ENCODE measurements around the gene PTPRN2.
"Not testable (repeated sequence)": the region's sequence is repeated elsewhere in the genome, so short reads cannot be mapped to it uniquely, and the experiment has no call there.

Gene PTPRN2

DNA sequence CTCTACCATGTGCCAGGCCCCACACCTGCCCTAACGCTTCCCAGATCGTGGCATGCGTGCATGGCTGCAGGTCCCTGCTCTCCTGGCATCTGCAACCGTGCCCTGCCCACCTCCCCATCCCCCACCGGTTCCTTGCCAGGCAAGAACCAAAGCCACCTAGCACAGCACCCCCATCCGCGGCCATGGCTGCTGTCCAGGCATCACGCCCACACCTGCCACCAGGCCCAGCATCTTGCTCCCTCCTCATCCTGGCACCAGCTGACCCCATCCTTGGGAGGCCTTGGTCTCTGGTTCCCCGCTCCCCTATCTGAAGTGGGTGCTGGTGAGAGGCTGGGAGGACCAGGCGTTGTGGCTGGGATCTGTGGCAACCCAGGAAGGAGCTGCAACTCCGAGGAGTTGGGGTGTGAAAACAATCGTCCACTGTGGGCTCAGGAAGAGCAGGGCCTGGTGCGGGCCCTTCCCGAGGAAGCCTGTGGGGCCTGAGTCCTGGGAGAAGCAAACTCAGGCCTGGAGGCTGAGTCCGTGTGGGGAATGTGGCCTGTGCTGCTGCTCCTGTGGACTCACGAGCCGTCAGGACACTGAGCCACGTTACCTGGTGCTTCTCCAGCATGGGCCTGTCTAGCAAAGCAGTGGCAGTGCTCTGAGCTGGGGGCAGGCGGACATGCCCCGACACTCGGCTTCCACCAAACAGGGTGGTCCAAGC lies 833.8 kb downstream of the PTPRN2 start:
- no peak for DNase-seq

DNA sequence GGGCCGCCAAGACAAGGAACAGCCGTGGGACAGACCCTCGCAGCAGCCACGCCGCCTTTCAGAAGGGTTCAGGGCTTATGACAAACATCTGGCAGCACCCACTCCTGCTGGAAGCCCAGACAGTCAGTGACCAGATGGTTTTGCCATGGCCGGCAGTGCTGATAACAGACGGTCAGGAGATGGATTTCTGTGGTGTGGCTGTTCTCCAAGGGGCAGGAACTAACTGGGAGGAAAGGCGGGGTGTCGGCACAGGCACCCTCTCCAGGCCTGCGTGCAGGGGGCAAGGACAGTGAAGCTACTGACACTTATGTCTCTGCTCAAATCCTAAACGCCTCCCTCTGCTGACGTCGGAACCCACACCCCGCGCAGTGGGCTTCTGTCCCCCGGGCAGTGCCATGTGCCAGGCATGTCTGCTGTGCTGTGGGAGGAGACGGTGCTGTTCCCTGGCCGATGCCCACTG lies 834.8 kb downstream of the PTPRN2 start:
- no peak for DNase-seq

DNA sequence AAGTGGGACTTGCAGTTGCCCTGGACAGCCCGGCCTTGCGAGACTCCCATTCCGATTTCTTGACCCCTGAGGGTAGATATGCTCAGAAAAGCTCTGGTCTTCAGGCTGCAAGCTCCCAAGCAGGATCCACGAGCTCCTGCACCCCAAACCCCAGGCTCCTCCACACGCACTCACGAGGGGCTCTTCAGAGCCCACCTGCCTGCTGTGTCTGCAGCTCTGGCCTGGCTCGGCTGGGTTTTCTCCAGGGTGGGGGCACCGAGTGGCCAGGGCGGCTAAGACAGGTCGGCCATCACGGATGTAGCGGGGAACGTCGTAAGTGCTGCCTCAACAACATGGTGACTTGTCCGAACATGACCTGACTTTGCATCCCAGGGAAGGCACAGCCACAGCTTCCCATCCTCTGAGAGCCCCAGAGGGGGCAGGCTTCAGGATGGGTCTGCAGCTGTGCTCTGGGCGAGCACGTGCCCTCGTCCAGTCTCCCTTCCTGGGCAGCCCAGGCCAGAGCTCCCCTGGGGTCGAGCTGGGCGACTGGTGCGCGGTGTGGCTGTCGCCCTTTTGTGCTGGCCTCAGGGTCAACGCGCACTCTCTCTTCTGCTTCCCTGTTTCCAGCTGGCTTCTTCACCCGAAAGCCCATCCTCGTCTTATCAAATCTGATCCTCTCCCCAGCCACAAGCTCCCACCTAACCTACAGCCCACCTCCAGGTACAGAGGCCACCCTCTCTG lies 835.5 kb downstream of the PTPRN2 start:
- no peak for DNase-seq

DNA sequence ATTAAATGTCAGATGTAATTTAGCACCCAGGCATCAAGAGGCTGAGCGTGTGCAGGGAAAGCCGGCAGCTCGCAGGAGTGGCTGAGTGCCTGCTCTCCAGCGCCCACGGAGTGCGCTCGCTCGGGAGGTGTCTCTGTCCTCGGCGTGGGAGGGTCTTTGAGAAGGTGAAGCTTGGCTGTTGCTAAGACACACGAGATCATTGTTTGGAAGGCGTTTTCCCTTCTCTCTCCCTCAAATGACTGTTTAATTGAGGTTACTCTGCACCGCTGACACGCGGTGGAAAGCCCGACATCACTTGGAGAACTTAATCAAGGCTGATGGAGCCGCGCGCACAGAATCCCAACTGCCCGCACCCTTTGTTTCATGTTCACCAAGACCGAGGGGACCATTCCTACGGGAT lies 836.2 kb downstream of the PTPRN2 start:
- no peak for DNase-seq

DNA sequence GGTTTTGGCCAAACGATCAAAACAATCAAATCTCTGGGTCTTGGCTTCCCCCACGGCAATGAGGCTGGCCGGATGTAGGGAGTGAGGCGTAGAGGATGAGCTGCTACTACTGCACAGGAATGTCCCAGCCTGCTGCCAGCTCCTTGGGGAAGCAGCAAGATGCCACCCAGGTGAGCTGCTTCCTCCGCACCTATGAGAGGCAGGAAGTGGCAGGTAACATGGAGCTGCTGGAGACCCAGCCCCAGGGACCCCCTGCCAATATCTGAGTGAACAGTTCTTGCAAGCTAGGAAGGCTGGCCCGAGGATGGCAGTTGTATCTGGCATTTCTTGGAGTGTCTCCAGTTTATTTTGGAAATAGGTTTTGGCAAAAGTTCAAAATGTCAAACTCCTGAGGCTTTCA lies 837.3 kb downstream of the PTPRN2 start:
- no peak for DNase-seq

DNA sequence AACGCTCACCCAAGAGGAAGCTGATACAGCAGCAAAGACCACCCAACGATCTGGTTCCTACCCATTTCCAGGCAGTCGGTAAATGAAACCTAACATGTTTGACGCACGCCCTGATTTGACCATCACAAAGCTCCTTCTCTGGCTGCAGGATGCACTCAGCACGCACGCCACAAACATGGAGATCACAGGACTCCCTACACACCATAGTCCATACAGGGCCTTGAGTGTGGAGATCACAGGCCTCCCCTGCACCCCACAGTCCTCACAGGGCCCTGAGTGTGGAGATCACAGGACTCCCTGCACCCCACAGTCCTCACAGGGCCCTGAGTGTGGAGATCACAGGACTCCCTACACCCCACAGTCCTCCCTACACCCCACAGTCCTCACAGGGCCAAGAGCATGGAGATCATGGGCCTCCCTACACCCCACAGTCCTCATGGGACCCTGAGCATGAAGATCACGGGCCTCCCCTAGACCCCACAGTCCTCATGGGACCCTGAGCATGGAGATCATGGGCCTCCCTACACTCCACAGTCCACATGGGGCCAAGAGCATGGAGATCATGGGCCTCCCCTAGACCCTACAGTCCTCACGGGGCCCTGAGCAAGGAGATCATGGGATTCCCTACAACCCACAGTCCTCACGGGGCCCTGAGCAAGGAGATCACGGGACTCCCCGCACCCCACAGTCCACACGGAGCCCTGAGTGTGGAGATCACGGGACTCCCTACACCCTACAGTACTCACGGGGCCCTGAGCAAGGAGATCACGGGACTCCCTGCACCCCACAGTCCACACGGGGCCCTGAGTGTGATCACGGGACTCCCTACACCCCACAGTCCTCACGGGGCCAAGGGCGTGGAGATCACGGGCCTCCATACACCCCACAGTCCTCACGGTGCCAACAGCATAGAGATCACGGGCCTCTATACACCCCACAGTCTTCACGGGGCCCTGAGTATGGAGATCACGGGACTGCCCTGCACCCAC lies 841.6 kb downstream of the PTPRN2 start:
- no peak for DNase-seq

DNA sequence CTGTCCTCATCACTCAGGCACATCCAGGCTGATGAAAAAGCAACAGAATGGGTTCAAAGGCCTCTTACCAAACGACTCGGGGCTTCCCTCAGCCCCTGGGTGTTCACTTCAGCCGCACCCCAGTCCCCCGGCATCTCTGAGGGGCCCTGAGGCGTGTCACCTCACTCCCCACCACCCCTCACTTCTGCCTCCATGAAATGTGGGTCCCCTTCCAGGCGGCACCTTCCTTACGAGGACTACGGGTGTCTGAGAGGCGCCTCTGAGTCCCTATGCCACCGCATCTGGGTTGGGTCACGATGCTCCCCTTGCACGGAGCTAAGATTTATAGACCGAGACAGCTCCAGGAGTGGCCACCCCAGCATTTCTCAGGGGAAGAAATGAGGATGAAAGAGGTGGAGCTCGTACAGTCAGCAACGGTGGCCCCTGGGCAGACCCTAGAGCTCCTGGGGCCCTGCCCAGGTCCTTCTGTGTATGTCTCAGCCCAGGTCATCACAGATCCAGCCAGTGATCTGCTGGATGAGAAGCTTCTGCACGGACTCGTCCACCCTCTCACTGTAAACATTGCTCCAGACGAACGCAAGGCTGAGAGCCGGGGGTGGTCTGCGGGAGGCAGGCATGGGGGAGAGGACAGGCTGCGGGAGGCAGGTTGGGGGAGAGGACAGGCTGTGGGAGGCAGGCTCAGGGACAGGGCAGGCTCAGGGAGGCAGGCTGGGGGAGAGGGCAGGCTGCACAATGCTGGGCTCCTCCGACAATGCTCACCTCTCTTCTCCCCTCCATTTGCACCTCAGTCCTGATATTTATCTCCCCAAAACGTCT lies 842.6 kb downstream of the PTPRN2 start:
- no peak for DNase-seq

DNA sequence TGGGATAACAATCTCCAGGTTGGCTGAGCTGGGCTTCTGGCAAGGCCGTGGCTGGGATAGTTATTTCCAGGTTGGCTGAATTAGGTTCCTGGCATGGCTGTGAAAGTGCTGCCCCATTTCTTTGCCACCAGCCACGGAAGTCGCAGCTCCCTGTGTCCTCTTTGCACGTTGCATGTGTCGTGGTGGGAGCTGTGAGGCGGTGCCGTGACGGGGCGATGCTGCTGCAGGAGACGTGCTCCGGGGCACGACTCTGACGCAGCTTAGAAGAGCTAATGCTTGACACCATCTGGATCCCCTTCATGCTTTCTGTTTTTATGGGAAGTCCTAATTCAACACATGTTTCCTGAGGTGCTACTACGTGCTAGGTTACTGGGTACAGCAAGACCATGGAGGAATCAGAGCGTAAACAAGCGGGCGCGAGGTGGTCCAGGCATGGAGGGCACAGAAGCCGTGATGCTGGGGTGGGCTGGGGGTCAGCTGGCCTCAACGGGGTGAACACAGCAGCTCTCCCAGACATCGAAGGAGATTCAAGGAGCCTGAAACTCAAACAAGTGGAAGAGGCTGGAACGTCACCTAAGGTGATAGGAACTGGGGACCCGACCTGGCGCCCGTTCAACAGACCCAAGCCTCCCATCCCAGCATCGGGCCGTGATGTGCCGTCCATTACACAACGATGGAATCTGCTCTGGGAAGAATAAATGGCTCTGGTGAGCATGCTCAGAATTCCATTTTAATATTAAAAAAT lies 843.7 kb downstream of the PTPRN2 start:
- no peak for DNase-seq

DNA sequence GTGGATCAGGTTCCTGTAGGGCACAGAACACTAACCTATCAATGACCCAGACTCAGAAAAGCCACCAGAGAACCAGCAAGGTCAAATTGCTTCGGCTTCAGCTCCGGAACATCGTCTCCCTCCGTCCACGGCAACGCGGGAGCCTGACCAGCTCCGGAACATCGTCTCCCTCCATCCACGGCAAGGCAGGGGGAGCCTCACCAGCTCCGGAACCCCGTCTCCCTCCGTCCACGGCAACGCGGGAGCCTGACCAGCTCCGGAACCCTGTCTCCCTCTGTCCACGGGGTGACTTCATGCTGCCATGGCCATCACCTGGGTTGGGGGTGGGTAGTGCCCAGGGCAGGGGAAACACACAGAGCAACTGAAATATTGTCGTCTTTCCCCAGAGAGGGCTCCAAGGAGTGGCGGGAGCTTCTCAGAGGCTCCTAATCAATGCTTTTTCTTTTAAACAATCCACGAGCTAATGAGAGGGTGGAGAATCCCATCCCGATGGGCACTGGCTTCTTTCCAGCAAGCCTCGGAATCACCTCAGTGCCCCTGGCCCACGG lies 847.3 kb downstream of the PTPRN2 start:
- no peak for DNase-seq

DNA sequence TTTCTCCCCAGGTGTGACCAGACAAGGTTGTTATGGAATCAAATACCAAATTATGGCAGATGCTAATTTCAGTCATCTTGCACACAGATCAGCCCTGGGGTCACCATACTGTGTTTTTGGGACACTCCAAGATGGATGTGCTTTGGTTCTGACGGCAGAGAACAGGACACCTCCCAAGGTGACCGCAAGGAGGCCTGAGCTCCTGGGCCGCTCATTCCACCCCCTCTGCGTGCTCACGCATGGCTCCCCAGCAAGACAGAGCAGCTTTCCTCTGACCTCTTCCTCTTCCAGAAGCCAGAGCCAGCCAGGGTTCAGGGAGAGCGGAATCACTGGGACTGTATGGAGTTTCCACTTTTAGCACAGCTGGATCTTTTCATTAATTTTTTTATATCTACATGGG lies 848.0 kb downstream of the PTPRN2 start:
- DNase-seq = no peak

DNA sequence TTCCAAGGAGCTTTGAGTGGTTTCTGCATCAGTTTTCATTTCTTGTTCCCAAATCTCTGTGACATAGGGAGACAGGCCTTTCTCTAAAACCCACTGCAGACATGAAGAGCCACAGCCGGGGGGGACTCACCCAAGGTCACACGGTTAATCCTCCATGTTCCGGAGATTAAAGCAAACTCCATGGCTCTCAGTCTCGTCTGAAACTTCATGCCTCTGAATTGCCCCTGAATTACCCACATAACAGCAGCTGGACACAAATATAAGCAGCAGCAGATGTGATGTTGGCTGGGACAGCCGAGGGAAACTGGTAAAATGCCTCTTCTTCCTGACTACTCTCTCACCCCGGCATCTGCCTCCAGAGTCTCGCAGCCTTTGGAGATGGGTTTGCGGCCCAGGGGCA lies 848.6 kb downstream of the PTPRN2 start:
- no peak for DNase-seq

DNA sequence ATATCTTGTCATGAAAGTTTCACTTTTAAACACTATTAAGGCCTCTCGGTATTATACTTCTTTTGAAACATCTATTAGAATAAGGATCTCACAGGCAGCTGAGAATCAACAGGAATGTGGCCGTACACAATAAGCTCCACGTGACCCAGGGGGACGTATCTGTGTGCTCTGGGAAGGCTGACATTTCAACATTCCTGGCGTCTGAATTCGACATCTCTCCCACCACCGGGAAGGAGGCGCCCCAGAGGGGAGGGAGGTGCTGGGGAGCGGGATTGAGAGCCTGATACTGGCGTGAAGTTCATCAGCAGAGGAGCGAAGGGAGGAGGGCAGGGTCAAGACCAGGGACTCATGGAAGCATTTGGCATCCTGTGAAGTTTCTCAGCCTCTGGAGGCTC lies 849.6 kb downstream of the PTPRN2 start:
- DNase-seq = no peak

DNA sequence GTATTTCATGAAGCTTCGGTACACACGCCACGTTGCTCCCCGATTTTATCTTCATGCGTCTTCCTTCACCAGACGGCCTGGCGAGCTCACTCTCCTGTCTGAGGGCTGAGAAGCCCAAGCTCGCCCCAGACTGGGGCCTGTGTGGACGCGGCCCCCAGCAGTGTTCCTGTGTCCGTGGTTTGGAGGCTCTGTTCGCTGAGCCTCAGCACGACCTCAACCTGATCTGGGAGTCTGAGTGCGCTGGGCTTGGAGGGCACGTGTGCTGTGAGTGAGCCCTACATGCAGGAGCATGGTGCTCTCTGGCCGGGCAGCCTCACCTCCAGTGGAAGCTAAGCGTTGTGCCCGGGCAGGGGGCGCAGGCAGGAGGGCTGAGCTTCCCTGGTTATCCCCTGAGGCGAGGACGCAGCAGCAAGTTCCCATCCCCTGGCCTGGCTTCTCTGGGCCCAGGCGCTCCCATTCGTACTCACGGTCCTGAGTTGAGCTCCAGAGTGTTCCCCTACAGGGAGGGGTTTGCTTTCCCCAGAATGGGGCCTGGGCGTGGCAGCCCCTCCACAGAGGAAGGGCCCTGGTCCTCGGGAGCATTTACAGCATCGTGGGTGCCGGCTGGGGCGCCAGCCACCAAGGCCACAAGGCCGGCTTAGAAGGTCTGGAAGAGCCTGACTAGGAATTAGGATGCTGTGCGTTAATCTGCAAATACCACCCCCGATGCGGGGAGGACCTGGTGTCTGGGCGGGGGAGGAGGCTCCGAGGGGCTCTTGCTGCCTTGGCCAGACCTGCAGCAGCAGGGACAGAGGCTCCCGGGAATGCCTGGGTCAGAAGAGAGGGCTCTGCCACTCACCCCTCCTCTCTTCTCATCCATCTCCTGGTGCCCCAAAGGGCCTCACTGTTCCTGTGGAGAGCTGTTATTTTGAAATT lies 850.2 kb downstream of the PTPRN2 start:
- DNase-seq = no peak

DNA sequence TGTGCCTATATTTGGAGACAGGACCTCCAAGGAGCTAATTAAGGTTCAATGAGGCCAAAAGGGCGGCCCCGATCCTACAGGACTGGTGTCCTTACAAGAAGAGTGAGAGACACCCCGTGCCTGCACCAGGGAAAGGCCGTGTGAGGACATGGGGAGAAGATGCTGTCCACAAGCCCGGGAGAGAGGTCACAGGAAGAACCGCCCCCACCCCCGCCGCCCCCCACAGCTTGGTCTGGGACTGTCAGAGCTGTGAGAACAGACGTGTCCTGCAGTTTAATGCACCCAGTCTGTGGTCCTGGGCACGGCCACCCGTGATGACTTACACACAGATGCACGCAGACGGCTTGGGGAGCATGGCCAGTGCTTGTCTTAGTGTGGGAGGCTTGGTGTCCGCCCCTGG lies 851.3 kb downstream of the PTPRN2 start:
- no peak for DNase-seq

DNA sequence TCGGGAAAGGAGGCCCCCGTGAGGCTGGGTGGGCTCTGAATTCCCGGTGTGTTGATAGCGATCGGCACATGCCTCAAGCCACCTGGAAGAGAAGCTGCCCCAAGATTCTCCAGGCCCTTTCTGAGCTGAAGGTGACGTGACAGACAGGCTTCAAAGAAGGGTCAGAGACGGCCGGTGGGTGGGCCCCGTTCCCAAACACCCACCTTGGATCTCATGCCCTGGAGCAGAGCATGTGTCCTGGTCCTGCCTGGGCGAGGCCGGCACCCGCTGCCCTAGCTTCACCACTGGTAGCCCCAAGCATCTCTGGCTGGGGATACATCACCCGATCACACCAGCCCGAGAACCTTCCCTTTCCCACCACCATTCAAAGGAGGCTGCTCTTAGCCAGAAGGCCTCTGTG lies 851.8 kb downstream of the PTPRN2 start:
- no peak for DNase-seq

DNA sequence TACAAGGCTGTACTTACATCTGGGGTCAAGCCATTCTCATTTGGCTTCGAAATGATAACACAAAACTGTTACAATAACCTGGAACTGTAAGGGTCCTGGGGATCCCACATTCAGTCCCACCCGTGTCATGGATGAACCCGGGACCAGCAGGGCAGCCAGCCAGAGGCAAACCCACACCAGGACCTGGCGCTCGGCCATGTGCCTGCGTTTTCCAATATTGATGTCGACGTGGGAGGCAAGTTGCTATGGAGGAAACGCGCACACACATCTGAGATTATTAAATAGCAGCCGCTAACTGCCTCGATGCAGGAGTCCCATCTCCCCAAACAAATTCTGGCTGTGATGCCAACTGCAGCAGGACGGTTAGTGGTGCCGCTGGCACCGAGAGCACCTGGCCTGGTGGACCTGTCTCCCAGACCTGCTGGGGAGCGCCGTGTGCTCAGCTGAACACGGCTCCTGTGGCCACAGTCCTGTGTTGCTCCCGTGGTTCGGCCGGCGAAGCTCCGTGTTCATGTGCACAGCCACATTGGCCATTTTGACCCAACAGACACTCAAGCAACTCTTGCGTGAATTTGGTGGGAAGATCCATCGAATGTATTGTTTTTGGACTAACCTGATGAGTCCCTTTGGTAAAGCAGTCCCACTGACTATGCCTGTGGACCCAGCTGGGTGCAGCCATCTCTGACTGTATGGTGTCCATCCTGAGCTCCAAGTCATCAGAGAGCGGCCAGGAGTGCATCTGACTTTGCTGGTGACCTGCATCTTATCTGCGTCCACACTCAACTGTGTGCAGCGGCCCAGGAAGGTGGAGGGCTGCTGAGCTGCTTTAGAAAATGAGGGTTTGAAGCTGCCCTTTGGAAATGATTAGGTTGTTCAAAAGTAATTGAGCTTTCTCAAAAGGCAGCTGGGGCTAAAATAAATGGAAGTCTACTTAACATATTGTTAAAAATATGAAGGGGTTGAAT lies 852.7 kb downstream of the PTPRN2 start:
- no peak for DNase-seq

DNA sequence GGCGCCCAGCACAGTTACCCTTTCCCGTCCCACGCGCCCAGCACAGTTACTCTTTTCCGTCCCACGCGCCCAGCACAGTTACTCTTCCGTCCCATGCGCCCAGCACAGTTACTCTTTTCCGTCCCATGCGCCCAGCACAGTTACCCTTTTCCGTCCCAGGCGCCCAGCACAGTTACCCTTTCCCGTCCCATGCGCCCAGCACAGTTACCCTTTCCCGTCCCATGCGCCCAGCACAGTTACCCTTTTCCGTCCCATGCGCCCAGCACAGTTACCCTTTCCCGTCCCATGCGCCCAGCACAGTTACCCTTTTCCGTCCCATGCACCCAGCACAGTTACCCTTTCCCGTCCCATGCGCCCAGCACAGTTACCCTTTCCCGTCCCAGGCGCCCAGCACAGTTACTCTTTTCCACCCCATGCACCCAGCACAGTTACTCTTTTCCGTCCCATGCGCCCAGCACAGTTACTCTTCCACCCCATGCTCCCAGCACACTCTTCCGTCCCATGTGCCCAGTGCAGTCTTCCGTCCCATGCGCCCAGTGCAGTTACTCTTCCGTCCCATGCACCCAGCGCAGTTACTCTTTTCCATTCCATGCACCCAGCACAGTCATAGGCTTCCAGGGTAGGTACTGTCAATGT lies 853.7 kb downstream of the PTPRN2 start:
- not testable (repeated sequence) for DNase-seq

DNA sequence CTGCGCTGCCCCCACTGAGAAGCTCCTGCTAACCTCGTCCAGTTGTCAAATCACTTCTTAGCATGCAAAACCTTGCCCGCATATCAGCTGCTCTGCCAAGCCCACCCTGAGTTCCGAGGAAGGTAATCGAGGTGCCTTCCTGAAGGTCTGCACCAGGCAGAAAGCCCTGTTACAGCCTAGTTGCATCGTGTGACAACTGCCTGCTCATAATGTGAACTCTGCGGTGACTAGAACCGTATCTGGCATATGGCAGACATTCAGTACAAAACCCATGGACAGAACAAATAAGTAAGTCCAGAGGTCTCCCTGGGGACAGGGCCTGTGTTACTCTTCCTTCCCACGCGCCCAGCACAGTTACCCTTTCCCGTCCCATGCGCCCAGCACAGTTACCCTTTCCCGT lies 856.5 kb downstream of the PTPRN2 start:
- no peak for DNase-seq

DNA sequence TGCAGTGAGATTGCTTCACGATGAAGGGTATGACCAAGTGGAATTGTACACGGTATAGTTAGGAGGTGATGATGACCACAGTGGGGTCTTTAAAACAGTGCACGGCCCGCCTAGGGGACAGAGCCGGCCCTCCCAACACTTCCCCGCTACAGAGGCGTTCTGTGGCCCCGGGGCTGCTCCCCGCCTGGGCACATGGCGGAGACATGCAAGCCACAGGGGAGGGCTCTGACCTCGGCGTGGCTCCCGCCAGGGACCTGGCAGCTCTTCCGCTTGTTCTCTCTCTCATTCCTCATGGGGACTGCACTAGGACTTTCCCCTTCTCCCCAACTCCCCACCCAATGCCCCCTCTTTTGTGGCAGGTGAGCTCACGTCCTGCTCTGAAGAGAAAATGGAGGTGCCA lies 857.0 kb downstream of the PTPRN2 start:
- no peak for DNase-seq
